Breast epithelium (tissue), 4 donors: ENCODE measurements around the gene CTU1. TPM values are rescaled to one million over a fixed set of nuclear protein-coding genes. Genes with fewer than 3 reads are reported as not detected.

Experiments
- DNase-seq, 2 donors: peaks; one replicate each; pipeline ENCODE4 v3.0.0-alpha.2; 2019; ENCODE audit warnings: low spot score in 2 of 2
- H3K27ac ChIP-seq, 2 donors: fragments of 200-600 bp; sonication (generic) in 1 of 2; one replicate each; pipeline ENCODE4 v1.5.1; 2016 to 2019; ENCODE audit warnings: mild to moderate bottlenecking in 1 of 2
- H3K27me3 ChIP-seq, 2 donors: fragments of 200-600 bp; sonication (generic) in 1 of 2; one replicate each; pipeline versions ENCODE4 v1.5.1 to v1.6.0; 2017 to 2019; ENCODE audit warnings: control low read depth in 1 of 2, mild to moderate bottlenecking in 1 of 2
- H3K36me3 ChIP-seq: fragments of 200-600 bp; one replicate; pipeline ENCODE4 v1.5.1; 2019
- H3K4me1 ChIP-seq, 2 donors: fragments of 200-600 bp; sonication (generic); one replicate each; pipeline ENCODE4 v1.5.1; 2016 to 2019; ENCODE audit warnings: control low read depth in 1 of 2
- H3K4me3 ChIP-seq, 3 donors: fragments of 200-600 bp; sonication (generic); 1 replicate in 2 of 3; 2 replicates in 1 of 3; pipeline ENCODE4 v1.5.1; 2016 to 2019; ENCODE audit warnings: mild to moderate bottlenecking in 3 of 3, moderate library complexity in 2 of 3
- H3K9me3 ChIP-seq, 2 donors: fragments of 200-600 bp; sonication (generic) in 1 of 2; one replicate each; pipeline ENCODE4 v1.5.1; 2016 to 2019; ENCODE audit warnings: control low read depth in 1 of 2
- CTCF ChIP-seq, 3 donors: fragments of 450-650 bp; IDR thresholded peaks; one replicate each; pipeline ENCODE4 v1.5.1; 2016 to 2017; ENCODE audit warnings: antibody characterized with exemption in 3 of 3, mild to moderate bottlenecking in 3 of 3, moderate library complexity in 3 of 3
- POLR2A ChIP-seq: fragments of 450-650 bp; IDR thresholded peaks from one replicate; pipeline ENCODE4 v1.6.1; 2016; ENCODE audit warnings: antibody characterized with exemption, mild to moderate bottlenecking, moderate library complexity
- POLR2AphosphoS5 ChIP-seq, 3 donors: sonication (generic); formaldehyde crosslinking; IDR thresholded peaks; one replicate each; pipeline ENCODE4 v1.6.1; 2017; ENCODE audit warnings: antibody characterized with exemption in 3 of 3
- intact Hi-C: fragments of 100-400 bp; cut with DNase I; formaldehyde crosslinking; loops from one replicate; pipeline ENCODE4 v1.15.1; 2023; ENCODE audit warnings: low total_unique reads
- total RNA-seq, 3 donors: library from RNA; depleted of rRNA; stranded (reverse); fragments of >200 nt; gene quantifications; one replicate each; pipeline ENCODE4 v1.1.0, GENCODE V29; 2016

Gene CTU1
- total RNA-seq: 10 to 100 TPM in 1 of 3 donors, 1 to 10 TPM in 2; 5.6 to 10.1 (median 9.2) TPM

- H3K27ac ChIP-seq: peak within 1 kb of the TSS; percentile 79 to 81
- intact Hi-C loops: no loop called here
- H3K4me3 ChIP-seq: peak within 1 kb of the TSS; percentile 79 to 85 (median 85)
- H3K36me3 ChIP-seq: no peaks in the 10 kb centered on the region
- peak; percentile 96 to 99 for DNase-seq
- H3K9me3 ChIP-seq: no peaks in the 10 kb centered on the region
- H3K4me1 ChIP-seq: peaks cover 0 to 5% of the 10 kb centered on the region in 2 donors
- TF ChIP-seq POLR2AphosphoS5 (IDR thresholded peaks at IDR 0.05): peak; percentile 63 to 78 (median 72)
- TF ChIP-seq CTCF (IDR thresholded peaks at IDR 0.05): peak in 1 of 3 donors; percentile 55
- peak; percentile 31 for TF ChIP-seq POLR2A
- H3K27me3 ChIP-seq: no peaks in the 10 kb centered on the region
These were observed at the start of gene CTU1 for GRCh38 chr19:51108066-51108804. CTU1 (minus strand) TSS chr19:51108409; CDS start chr19:51104569, 3,840 bp downstream.

GRCh38 chr19:51157265-51157664 lies 49.1 kb upstream of the CTU1 start:
- no peaks in the 10 kb centered on the region for H3K36me3 ChIP-seq
- no peak for DNase-seq
- no peaks in the 10 kb centered on the region for H3K9me3 ChIP-seq
- intact Hi-C loops: no loop called here
- H3K4me1 ChIP-seq: no peaks in the 10 kb centered on the region
- peaks cover 0 to 28% of the 10 kb centered on the region in 2 donors for H3K27me3 ChIP-seq
- H3K4me3 ChIP-seq: no peak overlapping the region
- no peak overlapping the region for H3K27ac ChIP-seq
- TF ChIP-seq CTCF (IDR thresholded peaks at IDR 0.05) (no peak), POLR2AphosphoS5 (IDR thresholded peaks at IDR 0.05) (no peak), POLR2A (no peak)

DNA sequence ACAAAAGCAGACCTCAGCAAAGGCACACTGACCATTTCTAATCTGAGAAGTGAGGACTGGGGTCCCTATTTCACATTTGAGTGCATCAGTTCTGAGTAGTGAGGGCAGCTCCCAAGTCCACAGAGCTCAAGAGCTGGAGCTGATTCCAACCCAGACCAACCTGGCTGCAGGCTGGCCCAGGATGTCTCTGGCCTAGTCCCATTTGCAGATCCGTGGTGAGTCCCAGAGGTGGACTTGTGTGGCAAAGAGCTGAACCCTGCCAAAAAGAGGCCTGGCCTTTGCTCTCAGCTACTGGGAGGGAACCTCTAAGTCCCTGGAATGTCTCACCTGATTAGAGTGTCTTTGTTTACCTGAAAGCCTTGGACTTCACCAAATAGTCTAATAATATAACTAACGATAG lies 48.5 kb upstream of the CTU1 start:
- Histone ChIP-seq H3K36me3 (no peaks in the 10 kb centered on the region), H3K4me1 (no peaks in the 10 kb centered on the region), H3K27ac (no peak overlapping the region), H3K4me3 (no peak overlapping the region), H3K9me3 (no peaks in the 10 kb centered on the region), H3K27me3 (peaks cover 0 to 28% of the 10 kb centered on the region in 2 donors)
- DNase-seq: no peak
- intact Hi-C loops: no loop called here
- TF ChIP-seq CTCF (IDR thresholded peaks at IDR 0.05) (no peak), POLR2AphosphoS5 (IDR thresholded peaks at IDR 0.05) (no peak), POLR2A (no peak)

DNA sequence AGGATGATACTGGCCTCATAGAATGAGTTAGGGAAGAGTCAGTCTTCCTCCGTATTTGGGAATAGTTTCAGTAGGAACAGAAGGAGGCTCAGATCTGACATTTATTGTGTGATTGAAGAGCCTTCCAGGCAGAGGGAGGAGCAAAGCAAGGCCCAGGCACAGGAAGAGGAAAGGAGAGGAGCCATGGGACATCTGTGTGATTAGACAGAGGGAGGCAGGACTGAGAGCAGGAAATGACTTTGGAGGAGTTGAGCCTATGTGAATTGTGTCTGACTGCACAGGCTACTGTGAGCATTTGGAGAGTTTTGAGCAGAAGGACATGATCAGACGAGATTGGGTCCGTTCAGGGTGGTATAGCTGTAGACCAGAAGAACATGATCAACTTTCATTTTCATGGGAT lies 42.4 kb upstream of the CTU1 start:
- H3K4me1 ChIP-seq: no peaks in the 10 kb centered on the region
- H3K27ac ChIP-seq: no peak overlapping the region
- intact Hi-C loops: no loop called here
- DNase-seq: no peak
- TF ChIP-seq POLR2AphosphoS5 (IDR thresholded peaks at IDR 0.05) (no peak), CTCF (IDR thresholded peaks at IDR 0.05) (no peak), POLR2A (no peak)
- no peaks in the 10 kb centered on the region for H3K36me3 ChIP-seq
- no peak overlapping the region for H3K4me3 ChIP-seq
- no peaks in the 10 kb centered on the region for H3K9me3 ChIP-seq
- peaks cover 0 to 21% of the 10 kb centered on the region in 2 donors for H3K27me3 ChIP-seq

DNA sequence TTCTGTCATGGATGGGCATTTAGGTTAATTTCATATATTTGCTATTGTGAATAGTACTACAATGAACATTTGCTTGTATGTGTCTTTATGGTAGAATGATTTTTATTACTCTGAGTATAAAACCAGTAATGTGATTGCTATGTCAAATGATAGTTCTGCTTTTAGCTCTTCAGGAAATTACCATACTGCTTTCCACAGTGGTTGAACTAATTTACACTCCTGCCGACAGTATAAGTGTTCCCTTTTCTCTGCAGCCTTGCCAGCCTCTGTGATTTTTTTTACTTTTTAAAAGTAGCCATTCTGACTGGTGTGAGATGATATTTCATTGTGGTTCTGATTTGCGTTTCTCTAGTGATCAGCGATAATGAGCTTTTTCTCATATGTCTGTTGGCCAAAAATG lies 40.4 kb upstream of the CTU1 start:
- Histone ChIP-seq H3K4me3 (no peak overlapping the region), H3K27me3 (peaks cover 0 to 8% of the 10 kb centered on the region in 2 donors), H3K9me3 (no peaks in the 10 kb centered on the region), H3K36me3 (no peaks in the 10 kb centered on the region), H3K27ac (no peak overlapping the region), H3K4me1 (no peaks in the 10 kb centered on the region)
- no peak for DNase-seq
- intact Hi-C loops: no loop called here
- TF ChIP-seq CTCF (IDR thresholded peaks at IDR 0.05): no peak
- no peak for TF ChIP-seq POLR2AphosphoS5 (IDR thresholded peaks at IDR 0.05)
- no peak for TF ChIP-seq POLR2A
